H1 (cell line): ENCODE results near the gene BRD2. TPM values are rescaled to one million over a fixed set of nuclear protein-coding genes. Genes with fewer than 3 reads are reported as not detected.

Experiments
- ATF3 ChIP-seq: IDR thresholded peaks from 2 replicates; pipeline ENCODE4 v1.6.1; 2011; ENCODE audit warnings: low read depth, mild to moderate bottlenecking, low read length; ENCODE audit not compliant: insufficient read depth
- CHD1 ChIP-seq: IDR thresholded peaks from 2 replicates; pipeline ENCODE4 v1.6.1; 2012; ENCODE audit warnings: low read depth, low read length, improper control_type of control experiment
- CHD7 ChIP-seq: fragments of 300-600 bp; sonication (generic); IDR thresholded peaks from 2 replicates; pipeline ENCODE4 v1.7.1; 2012; ENCODE audit warnings: low read length, moderate library complexity, mild to moderate bottlenecking, inconsistent platforms; ENCODE audit not compliant: insufficient replicate concordance
- PHF8 ChIP-seq: fragments of 200-600 bp; sonication (generic); conservative IDR thresholded peaks from 2 replicates; pipeline ENCODE4 v1.7.1; 2012; ENCODE audit warnings: low read depth, mild to moderate bottlenecking, inconsistent platforms, low read length, moderate library complexity
- RXRA ChIP-seq: IDR thresholded peaks from 2 replicates; pipeline ENCODE4 v1.6.1; 2011; ENCODE audit warnings: low read depth, mild to moderate bottlenecking, low read length, moderate library complexity; ENCODE audit not compliant: insufficient read depth
- SRF ChIP-seq: IDR thresholded peaks from 2 replicates; pipeline ENCODE4 v1.6.1; 2011; ENCODE audit warnings: mild to moderate bottlenecking, low read depth, low read length, moderate library complexity
- ZNF274 ChIP-seq: IDR thresholded peaks from 2 replicates; pipeline ENCODE4 v1.7.0; 2012; ENCODE audit warnings: low read length, borderline replicate concordance; ENCODE audit errors: extremely low read depth
- polyA plus RNA-seq, 7 experiments: library from polyadenylated mRNA; depleted of rRNA in 3 of 7; stranded (reverse) in 5 of 7; unstranded in 2 of 7; fragments of >200 nt in 5 of 7; fragments of 200-250 nt in 2 of 7; gene quantifications; 1 replicate in 5 of 7; 2 replicates in 1 of 7; 4 replicates in 1 of 7; pipeline versions ENCODE4 v1.2.1 to v1.2.3, GENCODE V29; 2011 to 2013; ENCODE audit warnings: missing spikeins in 2 of 7, mixed read lengths in 2 of 7
- total RNA-seq: library from RNA; stranded (reverse); fragmentation: NEBNext Ultra II Directional; extraction: Animal tissue kit (Norgen Biotek cat#: 25700); gene quantifications from 2 replicates; pipeline ENCODE4 v1.2.1, GENCODE V29; 2021
- TF ChIP-seq, protein P1 (sequence below), 3 experiments: IDR thresholded peaks; 1 replicate in 2 of 3; 2 replicates in 1 of 3; pipeline versions ENCODE4 v1.5.1 to v1.6.1; 2011; ENCODE audit warnings: low read length in 3 of 3, mild to moderate bottlenecking in 3 of 3, inconsistent platforms in 2 of 3, low read depth in 1 of 3, moderate library complexity in 1 of 3; ENCODE audit not compliant: insufficient read depth in 1 of 3; ENCODE audit errors: control extremely low read depth in 1 of 3

BRD2 gene
- total and polyA plus RNA-seq, 2 of the 8 experiments (the other 6 are each of a cell fraction or from before 2014, with no cell fraction given): 132 to 185 TPM

- TF ChIP-seq CHD7 (no peak), PHF8 (no peak), ATF3 (no peak), ZNF274 (no peak), SRF (no peak), CHD1 (no peak), RXRA (no peak)
- TF ChIP-seq, protein P1, sequence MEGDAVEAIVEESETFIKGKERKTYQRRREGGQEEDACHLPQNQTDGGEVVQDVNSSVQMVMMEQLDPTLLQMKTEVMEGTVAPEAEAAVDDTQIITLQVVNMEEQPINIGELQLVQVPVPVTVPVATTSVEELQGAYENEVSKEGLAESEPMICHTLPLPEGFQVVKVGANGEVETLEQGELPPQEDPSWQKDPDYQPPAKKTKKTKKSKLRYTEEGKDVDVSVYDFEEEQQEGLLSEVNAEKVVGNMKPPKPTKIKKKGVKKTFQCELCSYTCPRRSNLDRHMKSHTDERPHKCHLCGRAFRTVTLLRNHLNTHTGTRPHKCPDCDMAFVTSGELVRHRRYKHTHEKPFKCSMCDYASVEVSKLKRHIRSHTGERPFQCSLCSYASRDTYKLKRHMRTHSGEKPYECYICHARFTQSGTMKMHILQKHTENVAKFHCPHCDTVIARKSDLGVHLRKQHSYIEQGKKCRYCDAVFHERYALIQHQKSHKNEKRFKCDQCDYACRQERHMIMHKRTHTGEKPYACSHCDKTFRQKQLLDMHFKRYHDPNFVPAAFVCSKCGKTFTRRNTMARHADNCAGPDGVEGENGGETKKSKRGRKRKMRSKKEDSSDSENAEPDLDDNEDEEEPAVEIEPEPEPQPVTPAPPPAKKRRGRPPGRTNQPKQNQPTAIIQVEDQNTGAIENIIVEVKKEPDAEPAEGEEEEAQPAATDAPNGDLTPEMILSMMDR (IDR thresholded peaks at IDR 0.05; ENCODE audit: control extremely low read depth in 1 of 3, insufficient read depth in 1 of 3, low read depth in 1 of 3, low read length in 3 of 3): no peak
These were observed 50.0 kb downstream of the BRD2 start (continued) for GRCh38 chr6:33018418-33018817.
